Measurements from ENCODE around the gene CRYL1.

DNA sequence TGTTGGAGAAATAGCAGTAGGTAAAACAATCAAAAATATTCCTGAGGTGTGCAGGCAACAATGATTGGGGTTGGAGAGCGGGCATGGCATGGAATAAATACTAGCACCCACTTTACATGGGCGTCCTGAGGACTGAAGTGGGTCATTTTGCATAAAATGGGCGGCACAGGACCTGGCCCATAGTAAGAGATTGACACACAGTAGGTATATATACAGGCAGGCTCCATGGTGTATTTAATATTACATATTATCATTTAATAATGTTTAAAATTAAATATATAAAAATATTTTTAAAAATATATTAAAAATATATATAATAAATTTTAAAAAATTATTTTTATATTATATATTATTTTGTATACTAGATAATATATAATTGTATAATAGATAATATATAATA lies 48.3 kb downstream of the CRYL1 start:
- no peak for TF ChIP-seq RARB (CRISPR knock-in tag; IDR thresholded peaks at IDR 0.05)
- no peak for TF ChIP-seq POLR2AphosphoS2 (conservative IDR thresholded peaks at IDR 0.05; ENCODE audit: low read length)
- no peak for TF ChIP-seq HOXB5 (CRISPR knock-in tag; IDR thresholded peaks at IDR 0.05)
